GM21528 (cell line): ENCODE data around the gene ABCG8.

ENCODE experiments used
- ATAC-seq: cut with Tn5 transposase; IDR thresholded peaks from one replicate; pipeline ENCODE4 v1.9.1; 2021; ENCODE audit warnings: mild to moderate bottlenecking, moderate library complexity; ENCODE audit not compliant: unreplicated experiment, low FRiP score

Gene ABCG8

GRCh38 chr2:43838560-43839267, at the start of gene ABCG8, which contains the start of gene ABCG5:
Gene ABCG8 (plus strand): TSS chr2:43838971. CDS start chr2:43839054, 83 bp downstream.
Gene ABCG5 (minus strand): TSS chr2:43838839. CDS start chr2:43838679, 160 bp downstream.
- no peak for ATAC-seq

GRCh38 chr2:43790147-43790546, 48.6 kb upstream of the ABCG8 start:
- no peak for ATAC-seq

GRCh38 chr2:43791035-43791765, 47.6 kb upstream of the ABCG8 start:
- ATAC-seq, result no peak

GRCh38 chr2:43792653-43793052, 46.1 kb upstream of the ABCG8 start:
- ATAC-seq, result no peak

- ATAC-seq, result no peak
These were observed 43.8 kb upstream of the ABCG8 start for GRCh38 chr2:43794956-43795355.

GRCh38 chr2:43796206-43796605, 42.6 kb upstream of the ABCG8 start:
- ATAC-seq, result no peak

- no peak for ATAC-seq
These were observed 40.5 kb upstream of the ABCG8 start for GRCh38 chr2:43798300-43798699.

- no peak for ATAC-seq
These were observed 37.9 kb upstream of the ABCG8 start for GRCh38 chr2:43800894-43801293.

- ATAC-seq, result no peak
These were observed 36.6 kb upstream of the ABCG8 start for GRCh38 chr2:43802135-43802534.

- no peak for ATAC-seq
These were observed 35.7 kb upstream of the ABCG8 start for GRCh38 chr2:43803113-43803512.

GRCh38 chr2:43806719-43807031, 32.1 kb upstream of the ABCG8 start:
- no peak for ATAC-seq

GRCh38 chr2:43810452-43810851, 28.3 kb upstream of the ABCG8 start:
- no peak for ATAC-seq

GRCh38 chr2:43810888-43811287, 27.9 kb upstream of the ABCG8 start:
- ATAC-seq, result no peak

- no peak for ATAC-seq
These were observed 26.8 kb upstream of the ABCG8 start for GRCh38 chr2:43812006-43812405.

- no peak for ATAC-seq
These were observed 25.8 kb upstream of the ABCG8 start for GRCh38 chr2:43812947-43813346.

- no peak for ATAC-seq
These were observed 24.1 kb upstream of the ABCG8 start for GRCh38 chr2:43814711-43815110.

GRCh38 chr2:43818761-43819160, 20.0 kb upstream of the ABCG8 start:
- ATAC-seq, result no peak

- no peak for ATAC-seq
These were observed 19.1 kb upstream of the ABCG8 start for GRCh38 chr2:43819491-43820163.

- ATAC-seq, result no peak
These were observed 15.9 kb upstream of the ABCG8 start for GRCh38 chr2:43822839-43823238.

GRCh38 chr2:43823751-43824150, 15.0 kb upstream of the ABCG8 start:
- ATAC-seq, result no peak

- no peak for ATAC-seq
These were observed 14.3 kb upstream of the ABCG8 start for GRCh38 chr2:43824512-43824911.
